ENCODE results near the gene ERO1A. TPM values are rescaled to one million over a fixed set of nuclear protein-coding genes. Genes with fewer than 3 reads are reported as not detected.
A peak's percentile ranks its signal among the peaks of the same experiment; 100 is the strongest.

The ERO1A gene, protein sequence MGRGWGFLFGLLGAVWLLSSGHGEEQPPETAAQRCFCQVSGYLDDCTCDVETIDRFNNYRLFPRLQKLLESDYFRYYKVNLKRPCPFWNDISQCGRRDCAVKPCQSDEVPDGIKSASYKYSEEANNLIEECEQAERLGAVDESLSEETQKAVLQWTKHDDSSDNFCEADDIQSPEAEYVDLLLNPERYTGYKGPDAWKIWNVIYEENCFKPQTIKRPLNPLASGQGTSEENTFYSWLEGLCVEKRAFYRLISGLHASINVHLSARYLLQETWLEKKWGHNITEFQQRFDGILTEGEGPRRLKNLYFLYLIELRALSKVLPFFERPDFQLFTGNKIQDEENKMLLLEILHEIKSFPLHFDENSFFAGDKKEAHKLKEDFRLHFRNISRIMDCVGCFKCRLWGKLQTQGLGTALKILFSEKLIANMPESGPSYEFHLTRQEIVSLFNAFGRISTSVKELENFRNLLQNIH
- total RNA-seq (10 to 100 TPM; 62.7 to 88.7 TPM), polyA plus RNA-seq (10 to 100 TPM; 18.6 to 41.1 TPM)
- long read RNA-seq, donor 1, partial matches to known transcripts = 6 of 13 reads
- long read RNA-seq, donor 1, other reads (novel, unspliced or antisense) = 7 of 13 reads
- long read RNA-seq, donor 2, partial matches to known transcripts = 63 of 64 reads
- long read RNA-seq, donor 2, other reads (novel, unspliced or antisense) = 0 of 64 reads
- long read RNA-seq, donor 3, partial matches to known transcripts = 42 of 76 reads
- long read RNA-seq, donor 3, other reads (novel, unspliced or antisense) = 34 of 76 reads
- long read RNA-seq, donor 4, partial matches to known transcripts = 148 of 164 reads
- long read RNA-seq, donor 4, other reads (novel, unspliced or antisense) = 16 of 164 reads
- long read RNA-seq, donor 5, partial matches to known transcripts = 130 of 189 reads
- long read RNA-seq, donor 5, other reads (novel, unspliced or antisense) = 59 of 189 reads

GRCh38 chr14:52695481-52696091 lies at the start of gene ERO1A:
TSS of gene ERO1A (minus strand) at chr14:52695558. CDS start at chr14:52695481, 77 bp downstream.
- peak; percentile 88 to 94 (median 93) for DNase-seq
- peak within 1 kb of the TSS; percentile 88 to 97 for H3K9ac ChIP-seq (ENCODE audit: insufficient read depth in 1 of 2, low read length in 2 of 2)
- H3K36me3 ChIP-seq (ENCODE audit: control insufficient read depth in 4 of 4, insufficient read depth in 4 of 4, low read length in 4 of 4) = no peaks in the 10 kb centered on the region
- H3K27me3 ChIP-seq (ENCODE audit: control insufficient read depth in 3 of 3, insufficient read depth in 3 of 3, low read length in 2 of 3) = no peaks in the 10 kb centered on the region
- TF ChIP-seq CTCF (IDR thresholded peaks at IDR 0.05; ENCODE audit: control extremely low read depth, extremely low read depth) = no peak
- peak within 1 kb of the TSS; percentile 91 to 99 for H3K27ac ChIP-seq (ENCODE audit: low read depth in 1 of 2, low read length in 1 of 2)
- H3K4me1 ChIP-seq (ENCODE audit: control insufficient read depth in 5 of 5, insufficient read depth in 5 of 5, low read length in 5 of 5) = peaks cover 0 to 23% (median 6%) of the 10 kb centered on the region in 5 donors
- peak; percentile 90 for ATAC-seq (ENCODE audit: insufficient read depth, low FRiP score)
- WGBS, 2 donors = 0 to 1% methylated on average over 58 to 78 of the region's 78 CpGs
- H3K9me3 ChIP-seq (ENCODE audit: control insufficient read depth in 4 of 4, insufficient read depth in 3 of 4, low read length in 3 of 4) = no peaks in the 10 kb centered on the region
- peak within 1 kb of the TSS; percentile 75 for H3K4me3 ChIP-seq

DNA sequence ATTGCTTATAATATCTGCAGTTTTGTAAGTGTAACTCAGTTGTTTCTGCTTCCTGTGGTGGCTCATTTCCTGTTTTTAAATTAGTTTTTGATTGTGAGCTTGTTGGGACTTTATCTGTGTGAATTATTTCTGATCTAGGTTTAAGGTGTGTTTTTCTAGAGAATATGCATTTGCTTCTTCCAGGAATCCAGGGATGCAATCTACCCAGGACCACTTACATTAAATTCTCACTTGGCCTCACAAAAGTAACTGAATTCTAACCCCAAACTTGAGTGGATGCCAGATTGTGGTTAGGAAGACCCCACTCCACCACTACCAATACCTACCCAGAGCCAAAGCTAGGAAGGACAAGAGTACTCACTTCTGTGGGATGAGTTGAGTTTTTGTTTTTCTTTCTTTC lies 46.5 kb upstream of the ERO1A start:
- H3K27ac ChIP-seq (ENCODE audit: low read depth in 1 of 2, low read length in 1 of 2) = peak overlapping the region in 1 of 2 donors; percentile 74
- H3K27me3 ChIP-seq (ENCODE audit: control insufficient read depth in 3 of 3, insufficient read depth in 3 of 3, low read length in 2 of 3) = no peaks in the 10 kb centered on the region
- no peak for ATAC-seq (ENCODE audit: insufficient read depth, low FRiP score)

DNA sequence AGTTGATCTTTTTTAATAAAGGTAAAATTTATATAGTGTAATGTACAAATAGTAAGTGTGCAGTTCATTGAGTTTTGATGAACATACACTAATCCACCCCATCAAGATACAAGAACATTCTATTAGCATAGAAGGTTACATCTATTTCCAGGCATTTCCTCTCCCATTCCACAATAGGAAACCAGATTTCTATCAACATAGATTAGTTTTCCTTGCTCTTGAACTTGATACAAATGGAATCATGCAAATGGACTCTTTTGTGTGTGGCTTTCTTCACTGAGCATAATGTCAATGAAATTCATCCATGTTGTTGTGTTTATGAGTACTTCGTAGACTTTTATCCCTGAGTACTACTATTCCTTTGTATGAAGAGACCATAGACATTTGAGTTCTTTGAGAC lies 45.4 kb upstream of the ERO1A start:
- H3K4me1 ChIP-seq (ENCODE audit: control insufficient read depth in 5 of 5, insufficient read depth in 5 of 5, low read length in 5 of 5) = peaks cover 2 to 9% (median 4%) of the 10 kb centered on the region in 5 donors
- DNase-seq = no peak
- 80 to 84% methylated on average over 1 of the region's 1 CpG for WGBS, 2 donors
- H3K36me3 ChIP-seq (ENCODE audit: control insufficient read depth in 4 of 4, insufficient read depth in 4 of 4, low read length in 4 of 4) = peaks cover 0 to 7% (median 1%) of the 10 kb centered on the region in 4 donors
- no peaks in the 10 kb centered on the region for H3K27me3 ChIP-seq (ENCODE audit: control insufficient read depth in 3 of 3, insufficient read depth in 3 of 3, low read length in 2 of 3)
- no peak for ATAC-seq (ENCODE audit: insufficient read depth, low FRiP score)
- no peaks in the 10 kb centered on the region for H3K9me3 ChIP-seq (ENCODE audit: control insufficient read depth in 4 of 4, insufficient read depth in 3 of 4, low read length in 3 of 4)
- no peak overlapping the region for H3K4me3 ChIP-seq
- H3K27ac ChIP-seq (ENCODE audit: low read depth in 1 of 2, low read length in 1 of 2) = no peak overlapping the region
- H3K9ac ChIP-seq (ENCODE audit: insufficient read depth in 1 of 2, low read length in 2 of 2) = no peak overlapping the region
- no peak for TF ChIP-seq CTCF (IDR thresholded peaks at IDR 0.05; ENCODE audit: control extremely low read depth, extremely low read depth)

More for the DNA sequence above, 46.5 kb upstream of the ERO1A start:
- no peak for TF ChIP-seq CTCF (IDR thresholded peaks at IDR 0.05; ENCODE audit: control extremely low read depth, extremely low read depth)
- peaks cover 0 to 11% (median 1%) of the 10 kb centered on the region in 4 donors for H3K36me3 ChIP-seq (ENCODE audit: control insufficient read depth in 4 of 4, insufficient read depth in 4 of 4, low read length in 4 of 4)
- no peaks in the 10 kb centered on the region for H3K9me3 ChIP-seq (ENCODE audit: control insufficient read depth in 4 of 4, insufficient read depth in 3 of 4, low read length in 3 of 4)
- no peak overlapping the region for H3K9ac ChIP-seq (ENCODE audit: insufficient read depth in 1 of 2, low read length in 2 of 2)
- peaks cover 0 to 9% (median 0%) of the 10 kb centered on the region in 5 donors for H3K4me1 ChIP-seq (ENCODE audit: control insufficient read depth in 5 of 5, insufficient read depth in 5 of 5, low read length in 5 of 5)
- H3K4me3 ChIP-seq = no peak overlapping the region
- no peak for DNase-seq
